ENCODE data around the gene SMG7.
"Not testable (repeated sequence)": the region's sequence is repeated elsewhere in the genome, so short reads cannot be mapped to it uniquely, and the experiment has no call there.

The SMG7 gene

DNA sequence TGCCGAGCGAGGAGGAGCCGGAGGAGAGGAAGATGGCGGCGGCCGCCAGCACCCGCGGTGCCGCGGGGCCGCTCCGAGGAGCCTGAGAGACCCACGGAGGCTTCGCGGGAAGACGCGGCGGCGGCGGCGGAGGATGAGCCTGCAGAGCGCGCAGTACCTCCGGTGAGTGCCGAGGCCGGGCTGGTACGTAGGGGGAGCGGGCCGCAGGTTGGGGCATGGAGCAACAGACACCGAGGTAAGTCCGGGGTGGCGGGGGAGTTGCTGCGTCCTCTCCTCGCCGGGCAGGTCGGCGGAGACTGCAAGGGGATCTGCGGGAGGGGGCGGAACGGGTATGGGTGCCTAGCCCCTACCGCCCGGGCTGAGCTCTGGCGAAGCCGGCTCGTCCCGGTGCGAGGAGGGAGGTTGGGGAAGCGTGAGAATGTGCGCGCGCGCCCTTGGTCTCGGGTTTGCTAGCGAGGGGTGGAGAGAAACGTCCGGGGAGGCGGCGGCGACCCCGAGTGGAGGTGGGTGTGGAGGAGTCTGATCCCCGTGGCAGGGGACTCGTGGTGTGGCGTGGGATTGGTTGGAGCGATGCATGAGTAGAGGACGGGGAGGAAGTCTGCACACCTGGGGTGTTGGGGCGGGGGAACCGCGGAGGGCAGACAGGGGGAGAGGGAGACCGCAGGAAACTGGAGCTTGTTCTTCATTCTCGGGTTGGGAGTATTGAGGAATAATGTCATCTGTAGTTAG lies at the start of gene SMG7:
Gene SMG7, plus strand, starts transcription at position 12 of the 729 bp plus-strand sequence. Its CDS starts 122 bp downstream, at position 134.
- POLR2A ChIA-PET: no interaction called here
- CTCF ChIA-PET: no interaction called here
- TF ChIP-seq ELF4 (IDR thresholded peaks at IDR 0.05) (no peak), PKNOX1 (IDR thresholded peaks at IDR 0.05) (no peak), NFRKB (IDR thresholded peaks at IDR 0.05) (no peak), FOXA1 (IDR thresholded peaks at IDR 0.05) (no peak), HDGF (IDR thresholded peaks at IDR 0.05; ENCODE audit: borderline replicate concordance) (no peak)
- peak; percentile 55 for DNase-seq (ENCODE audit: extremely low spot score)

DNA sequence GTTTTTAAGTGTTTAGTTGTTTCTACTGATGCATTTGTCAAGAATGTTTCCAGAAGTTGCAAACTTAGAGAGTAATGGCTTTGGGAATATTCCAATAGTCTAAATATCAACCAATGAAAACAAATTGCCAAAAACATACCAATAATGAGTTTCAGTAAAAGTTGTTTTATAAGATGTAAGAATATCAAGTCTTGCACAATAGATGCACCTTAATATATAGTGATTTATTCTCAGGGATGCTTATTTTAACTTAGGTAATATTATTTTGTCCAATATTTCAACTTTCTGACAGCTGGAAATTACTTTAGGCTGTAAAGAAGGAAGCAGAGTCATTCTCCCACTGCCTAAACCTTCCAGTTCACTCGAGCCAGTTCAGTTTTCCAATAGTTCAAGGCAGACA lies 48.8 kb upstream of the SMG7 start:
- no peak for DNase-seq (ENCODE audit: extremely low spot score)
- ChIA-PET CTCF (no interaction called here), POLR2A (no interaction called here)
- TF ChIP-seq FOXA1 (IDR thresholded peaks at IDR 0.05) (no peak), LEF1 (IDR thresholded peaks at IDR 0.05; ENCODE audit: borderline replicate concordance) (no peak), ELF4 (IDR thresholded peaks at IDR 0.05) (no peak), HDGF (IDR thresholded peaks at IDR 0.05; ENCODE audit: borderline replicate concordance) (no peak), BHLHE40 (IDR thresholded peaks at IDR 0.05; ENCODE audit: borderline replicate concordance) (no peak), FOXM1 (IDR thresholded peaks at IDR 0.05; ENCODE audit: borderline replicate concordance) (no peak)

DNA sequence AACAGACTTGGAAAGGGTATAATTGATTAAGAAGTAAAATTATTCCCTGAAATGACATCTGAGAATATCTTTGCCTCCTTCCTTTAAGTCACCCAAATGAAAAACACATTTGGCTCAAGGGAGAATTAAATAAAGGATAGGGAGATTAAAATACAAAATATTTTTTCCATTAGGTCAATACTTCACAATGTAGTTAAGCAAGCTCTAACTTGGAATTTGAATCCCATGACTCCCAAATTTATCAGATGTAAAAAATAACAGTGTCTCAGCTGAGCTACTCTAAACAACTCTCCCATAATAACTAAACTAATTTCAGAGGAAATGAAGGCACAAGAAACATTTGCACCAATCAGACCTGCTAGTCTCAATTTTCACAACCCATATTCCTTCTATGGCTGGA lies 47.6 kb upstream of the SMG7 start:
- TF ChIP-seq ARNT (IDR thresholded peaks at IDR 0.05) (no peak), ELF4 (IDR thresholded peaks at IDR 0.05) (no peak), ZNF384 (IDR thresholded peaks at IDR 0.05) (no peak), NFRKB (IDR thresholded peaks at IDR 0.05) (no peak), HDGF (IDR thresholded peaks at IDR 0.05; ENCODE audit: borderline replicate concordance) (no peak), CTBP1 (IDR thresholded peaks at IDR 0.05; ENCODE audit: borderline replicate concordance) (no peak), TARDBP (IDR thresholded peaks at IDR 0.05) (no peak), FOXM1 (IDR thresholded peaks at IDR 0.05; ENCODE audit: borderline replicate concordance) (no peak), SUZ12 (IDR thresholded peaks at IDR 0.05) (no peak), LEF1 (IDR thresholded peaks at IDR 0.05; ENCODE audit: borderline replicate concordance) (no peak), PKNOX1 (IDR thresholded peaks at IDR 0.05) (no peak), L3MBTL2 (conservative IDR thresholded peaks at IDR 0.05) (no peak), SP1 (IDR thresholded peaks at IDR 0.05) (no peak), FOXK2 (IDR thresholded peaks at IDR 0.05) (no peak), BHLHE40 (IDR thresholded peaks at IDR 0.05; ENCODE audit: borderline replicate concordance) (no peak), FOXA1 (IDR thresholded peaks at IDR 0.05) (no peak)
- ChIA-PET CTCF (interaction anchor here (0.6 kb wide), 1 partner anchor 199 kb away, joined by 3 read pairs; no protein-coding TSS in a partner anchor), POLR2A (no interaction called here)
- no peak for DNase-seq (ENCODE audit: extremely low spot score)

- POLR2A ChIA-PET; CTCF ChIA-PET; DNase-seq (ENCODE audit: extremely low spot score): not testable (repeated sequence)
Measured at GRCh38 chr1:183427591-183427990, 44.7 kb upstream of the SMG7 start.

GRCh38 chr1:183431840-183432547 lies 40.3 kb upstream of the SMG7 start:
- CTCF ChIA-PET: interaction anchor here (0.6 kb wide), 1 partner anchor 206 kb away, joined by 4 read pairs; no protein-coding TSS in a partner anchor

More at GRCh38 chr1:183431840-183432547, 40.3 kb upstream of the SMG7 start:
- DNase-seq (ENCODE audit: extremely low spot score): no peak
- TF ChIP-seq ELF4 (IDR thresholded peaks at IDR 0.05) (no peak), ARNT (IDR thresholded peaks at IDR 0.05) (no peak), L3MBTL2 (conservative IDR thresholded peaks at IDR 0.05) (no peak), FOXA1 (IDR thresholded peaks at IDR 0.05) (no peak), CTBP1 (IDR thresholded peaks at IDR 0.05; ENCODE audit: borderline replicate concordance) (no peak), NFRKB (IDR thresholded peaks at IDR 0.05) (no peak), TARDBP (IDR thresholded peaks at IDR 0.05) (no peak), SUZ12 (IDR thresholded peaks at IDR 0.05) (no peak), FOXK2 (IDR thresholded peaks at IDR 0.05) (no peak), HDGF (IDR thresholded peaks at IDR 0.05; ENCODE audit: borderline replicate concordance) (no peak), LEF1 (IDR thresholded peaks at IDR 0.05; ENCODE audit: borderline replicate concordance) (no peak), BHLHE40 (IDR thresholded peaks at IDR 0.05; ENCODE audit: borderline replicate concordance) (no peak), ZNF384 (IDR thresholded peaks at IDR 0.05) (no peak), PKNOX1 (IDR thresholded peaks at IDR 0.05) (no peak), SP1 (IDR thresholded peaks at IDR 0.05) (no peak)
- POLR2A ChIA-PET: no interaction called here

All from HEK293T (cell line).